Measurements from ENCODE around the gene PLEKHA3. TPM values are rescaled to one million over a fixed set of nuclear protein-coding genes. Genes with fewer than 3 reads are reported as not detected.

The PLEKHA3 gene
- total and polyA plus RNA-seq, 2 donors (not counting 1 experiment from before 2014, with no cell fraction given): 5.9 to 34.6 TPM

DNA sequence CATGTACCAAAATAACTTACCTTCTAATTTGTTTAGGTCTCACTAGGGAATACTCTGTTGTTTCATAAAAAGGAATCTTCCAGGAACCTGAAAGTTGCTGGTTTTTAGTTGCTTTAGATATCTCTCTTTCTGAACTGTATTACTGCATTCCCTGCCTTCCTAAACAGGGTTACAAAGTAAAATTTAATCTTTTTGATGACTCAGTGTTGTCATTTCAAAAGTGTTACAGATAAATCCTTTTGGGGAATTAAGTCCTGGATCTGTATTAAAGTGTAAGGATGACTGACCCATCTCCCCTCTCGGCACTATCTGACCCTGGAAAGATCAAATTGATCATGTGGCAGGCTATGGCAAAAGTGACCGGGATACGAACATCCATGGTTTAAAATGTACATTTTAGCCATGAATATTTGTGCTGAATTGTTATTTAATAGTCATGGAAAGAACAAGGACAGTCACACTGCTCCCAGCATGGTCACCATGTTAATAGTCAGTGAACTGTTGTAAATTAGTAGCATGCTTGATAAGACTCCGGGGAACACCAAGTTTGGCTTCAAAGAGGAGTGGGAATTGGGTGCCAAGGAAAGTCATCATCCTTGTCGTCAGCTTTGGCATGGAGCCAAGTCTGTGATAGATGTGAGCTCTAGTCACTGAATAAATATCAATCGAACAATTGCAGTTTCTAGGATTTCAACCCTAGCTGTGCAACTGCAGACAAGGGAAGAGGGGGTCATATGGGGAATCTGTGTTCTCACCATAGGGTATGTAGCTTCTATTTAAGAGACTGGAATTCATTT lies 4.2 kb downstream of the PLEKHA3 start:
- Histone ChIP-seq H4K20me1 (ENCODE audit: control insufficient read depth, extremely low read depth, insufficient read depth, low read length) (no peaks in the 10 kb centered on the region), H2AFZ (ENCODE audit: low read length) (no peak overlapping the region), H3K4me1 (ENCODE audit: control insufficient read depth, extremely low read depth, insufficient read depth, low read length) (no peaks in the 10 kb centered on the region), H3K4me3 (replicated peaks in 1 of 4; ENCODE audit: control extremely low read depth in 1 of 4, insufficient read depth in 1 of 4, low read depth in 3 of 4, low read length in 4 of 4) (no peak overlapping the region), H3K27ac (ENCODE audit: insufficient read depth, low read length) (no peak overlapping the region), H3K9me3 (ENCODE audit: control insufficient read depth, insufficient read depth, low read depth, low read length) (no peaks in the 10 kb centered on the region), H3K4me2 (ENCODE audit: extremely low read depth, insufficient read depth, low read length) (no peak overlapping the region), H3K9ac (ENCODE audit: insufficient read depth, low read length) (no peak overlapping the region), H3K27me3 (ENCODE audit: control insufficient read depth, insufficient read depth, low read length) (no peaks in the 10 kb centered on the region), H3K79me2 (ENCODE audit: control insufficient read depth, insufficient read depth, low read length) (peaks cover 32% of the 10 kb centered on the region), H3K36me3 (ENCODE audit: control insufficient read depth, insufficient read depth, low read length) (no peaks in the 10 kb centered on the region)
- no peak for TF ChIP-seq CTCF (conservative IDR thresholded peaks at IDR 0.05 in 1 of 2, IDR thresholded peaks at IDR 0.05 in 1 of 2; ENCODE audit: low read depth in 1 of 2, low read length in 2 of 2)
- no peak for TF ChIP-seq EZH2 (IDR thresholded peaks at IDR 0.05; ENCODE audit: low read length, missing control alignments)
- peak; percentile 43 to 49 for DNase-seq (ENCODE audit: low read depth in 2 of 2)

DNA sequence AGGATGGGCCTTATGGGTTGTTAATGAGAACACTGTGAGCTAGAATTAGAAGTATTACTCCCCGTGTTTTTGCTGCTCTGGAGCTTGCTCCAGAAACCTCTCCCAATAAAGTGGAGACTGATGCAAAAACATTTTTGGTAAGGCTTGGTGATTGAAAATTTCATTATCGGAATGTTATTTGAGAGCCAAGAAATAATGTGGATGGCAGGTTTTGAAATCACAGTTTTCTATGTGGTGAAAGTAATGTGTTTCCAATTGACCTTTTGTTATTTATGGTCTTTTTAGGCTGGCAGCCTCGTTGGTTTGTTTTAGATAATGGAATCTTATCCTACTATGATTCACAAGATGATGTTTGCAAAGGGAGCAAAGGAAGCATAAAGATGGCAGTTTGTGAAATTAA lies 5.1 kb downstream of the PLEKHA3 start:
- Histone ChIP-seq H3K79me2 (ENCODE audit: control insufficient read depth, insufficient read depth, low read length) (peaks cover 32% of the 10 kb centered on the region), H3K4me2 (ENCODE audit: extremely low read depth, insufficient read depth, low read length) (no peak overlapping the region), H3K9ac (ENCODE audit: insufficient read depth, low read length) (no peak overlapping the region), H4K20me1 (ENCODE audit: control insufficient read depth, extremely low read depth, insufficient read depth, low read length) (no peaks in the 10 kb centered on the region), H2AFZ (ENCODE audit: low read length) (no peak overlapping the region), H3K4me3 (replicated peaks in 1 of 4; ENCODE audit: control extremely low read depth in 1 of 4, insufficient read depth in 1 of 4, low read depth in 3 of 4, low read length in 4 of 4) (no peak overlapping the region), H3K27me3 (ENCODE audit: control insufficient read depth, insufficient read depth, low read length) (no peaks in the 10 kb centered on the region), H3K27ac (ENCODE audit: insufficient read depth, low read length) (no peak overlapping the region), H3K36me3 (ENCODE audit: control insufficient read depth, insufficient read depth, low read length) (no peaks in the 10 kb centered on the region), H3K9me3 (ENCODE audit: control insufficient read depth, insufficient read depth, low read depth, low read length) (no peaks in the 10 kb centered on the region), H3K4me1 (ENCODE audit: control insufficient read depth, extremely low read depth, insufficient read depth, low read length) (no peaks in the 10 kb centered on the region)
- TF ChIP-seq EZH2 (IDR thresholded peaks at IDR 0.05; ENCODE audit: low read length, missing control alignments) (no peak), CTCF (conservative IDR thresholded peaks at IDR 0.05 in 1 of 2, IDR thresholded peaks at IDR 0.05 in 1 of 2; ENCODE audit: low read depth in 1 of 2, low read length in 2 of 2) (no peak)
- DNase-seq (ENCODE audit: low read depth in 2 of 2): peak in 1 of 2 donors; percentile 5

DNA sequence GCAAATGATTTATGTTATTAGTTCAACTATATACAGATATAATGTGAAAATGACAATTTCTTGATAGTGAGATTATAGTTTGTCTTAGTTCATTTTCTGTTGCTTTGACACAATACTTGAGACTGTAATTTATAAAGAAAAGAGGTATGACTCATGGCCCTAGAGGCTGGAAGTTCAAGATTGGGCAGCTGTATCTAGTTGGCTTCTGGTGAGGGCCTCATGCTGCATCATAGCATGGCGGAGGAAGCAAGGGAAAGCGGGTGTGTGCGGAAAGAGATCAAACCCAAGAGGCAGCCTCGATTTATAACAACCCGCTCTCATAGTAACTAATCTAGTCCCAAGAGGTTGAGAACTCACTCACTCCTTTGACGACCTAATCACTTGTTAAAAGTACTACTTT lies 11.4 kb downstream of the PLEKHA3 start:
- TF ChIP-seq EZH2 (IDR thresholded peaks at IDR 0.05; ENCODE audit: low read length, missing control alignments) (no peak), CTCF (conservative IDR thresholded peaks at IDR 0.05 in 1 of 2, IDR thresholded peaks at IDR 0.05 in 1 of 2; ENCODE audit: low read depth in 1 of 2, low read length in 2 of 2) (no peak)
- Histone ChIP-seq H3K36me3 (ENCODE audit: control insufficient read depth, insufficient read depth, low read length) (peaks cover 6% of the 10 kb centered on the region), H3K4me1 (ENCODE audit: control insufficient read depth, extremely low read depth, insufficient read depth, low read length) (no peaks in the 10 kb centered on the region), H4K20me1 (ENCODE audit: control insufficient read depth, extremely low read depth, insufficient read depth, low read length) (no peaks in the 10 kb centered on the region), H3K79me2 (ENCODE audit: control insufficient read depth, insufficient read depth, low read length) (no peaks in the 10 kb centered on the region), H3K9me3 (ENCODE audit: control insufficient read depth, insufficient read depth, low read depth, low read length) (no peaks in the 10 kb centered on the region), H3K9ac (ENCODE audit: insufficient read depth, low read length) (no peak overlapping the region), H3K4me3 (replicated peaks in 1 of 4; ENCODE audit: control extremely low read depth in 1 of 4, insufficient read depth in 1 of 4, low read depth in 3 of 4, low read length in 4 of 4) (no peak overlapping the region), H3K27me3 (ENCODE audit: control insufficient read depth, insufficient read depth, low read length) (no peaks in the 10 kb centered on the region), H2AFZ (ENCODE audit: low read length) (no peak overlapping the region), H3K27ac (ENCODE audit: insufficient read depth, low read length) (no peak overlapping the region), H3K4me2 (ENCODE audit: extremely low read depth, insufficient read depth, low read length) (no peak overlapping the region)
- no peak for DNase-seq (ENCODE audit: low read depth in 2 of 2)
